Smooth muscle cell of the pulmonary artery (primary cell): ENCODE data around the gene CYP2C18. TPM values are rescaled to one million over a fixed set of nuclear protein-coding genes. Genes with fewer than 3 reads are reported as not detected.

Experiments used
- total RNA-seq: library from RNA; depleted of rRNA; stranded (reverse); fragments of >200 nt; gene quantifications from 2 replicates; pipeline ENCODE4 v1.2.3, GENCODE V29; 2014

Gene CYP2C18
- total RNA-seq, result not detected in 2 replicates

GRCh38 chr10:94683214-94684054 is at the start of gene CYP2C18:
Gene CYP2C18 (plus strand): TSS chr10:94683729. CDS start chr10:94683820, 91 bp downstream.

GRCh38 chr10:94762393-94762792 is 78.9 kb downstream of the CYP2C18 start, which contains the start of gene CYP2C19:
Gene CYP2C19 (plus strand): TSS chr10:94762681. CDS start chr10:94762706, 25 bp downstream.

Other genes starting within 250 kb of the CYP2C18 start
- gene HELLS, start 137.9 kb upstream of the CYP2C18 start, total RNA-seq, result 12.2 and 14.0 TPM in 2 replicates
- gene CYP2C19, start 79.0 kb downstream of the CYP2C18 start, total RNA-seq, result not detected in 2 replicates